Measurements from ENCODE around the gene PRR5.

GRCh38 chr22:44721213-44721612 is 19.2 kb downstream of the PRR5 start:
- TF ChIP-seq CTCF (conservative IDR thresholded peaks at IDR 0.05 in 1 of 2, IDR thresholded peaks at IDR 0.05 in 1 of 2; ENCODE audit: low read depth in 1 of 2, low read length in 2 of 2), result no peak
- no peak for TF ChIP-seq EZH2 (IDR thresholded peaks at IDR 0.05; ENCODE audit: low read length, missing control alignments)
